BJ (cell line): ENCODE data around the gene ZNF674. TPM values are rescaled to one million over a fixed set of nuclear protein-coding genes. Genes with fewer than 3 reads are reported as not detected.
"Not testable (repeated sequence)": the region's sequence is repeated elsewhere in the genome, so short reads cannot be mapped to it uniquely, and the experiment has no call there.

ENCODE experiments used
- CTCF ChIA-PET: fragments of 350-600 bp; formaldehyde crosslinking; extraction: SDS; loops from one replicate; lab custom pipeline; 2021; ENCODE audit warnings: antibody characterized with exemption, inconsistent platforms; lab: Yijun Ruan, JAX
- POLR2A ChIA-PET: fragments of 300-600 bp; sonication (Branson Sonifier 250); formaldehyde crosslinking; extraction: SDS; loops from one replicate; lab custom pipeline; 2021; ENCODE audit warnings: antibody characterized with exemption; lab: Charles Lee
- DNase-seq: peaks from one replicate; pipeline ENCODE4 v3.0.0-alpha.2; 2011; ENCODE audit warnings: low read depth
- H3K27me3 ChIP-seq: 2 replicates; pipeline ENCODE4 v1.6.0; 2011; ENCODE audit warnings: low read length; ENCODE audit not compliant: control insufficient read depth, insufficient read depth
- H3K36me3 ChIP-seq: 2 replicates; pipeline ENCODE4 v1.5.1; 2011; ENCODE audit warnings: low read length; ENCODE audit not compliant: control insufficient read depth, insufficient read depth
- H3K4me3 ChIP-seq: 2 replicates; pipeline ENCODE4 v1.5.1; 2011; ENCODE audit warnings: low read depth, mild to moderate bottlenecking, control low read depth, low read length
- CTCF ChIP-seq: IDR thresholded peaks from 2 replicates; pipeline ENCODE4 v1.5.1; 2011; ENCODE audit warnings: low read depth, mild to moderate bottlenecking, control low read depth, inconsistent platforms, low read length, moderate library complexity; ENCODE audit not compliant: insufficient read depth
- polyA plus RNA-seq: library from polyadenylated mRNA; depleted of rRNA; stranded (reverse); fragments of >200 nt; gene quantifications from 2 replicates; pipeline ENCODE4 v1.2.3, GENCODE V29; 2011

Gene ZNF674
- polyA plus RNA-seq, 1 experiment, result 7.0 TPM

GRCh38 chrX:46554942-46555341 lies 9.7 kb upstream of the ZNF674 start:
- CTCF ChIA-PET, result interaction anchor here (0.6 to 1.7 kb wide), 5 partner anchors 73 to 302 kb away, joined by 3 to 5 read pairs (median 4); no protein-coding TSS in a partner anchor
- POLR2A ChIA-PET, result no interaction called here
- TF ChIP-seq CTCF, result peak; percentile 18; the same call in 1 of the 2 replicates
- no peak for DNase-seq
- Histone ChIP-seq H3K27me3 (no peaks in the 10 kb centered on the region), H3K4me3 (no peak overlapping the region), H3K36me3 (no peaks in the 10 kb centered on the region)

- Histone ChIP-seq H3K36me3 (no peaks in the 10 kb centered on the region), H3K27me3 (no peaks in the 10 kb centered on the region), H3K4me3 (no peak overlapping the region)
- TF ChIP-seq CTCF, result no peak
- no peak for DNase-seq
- ChIA-PET CTCF (interaction anchor here (1.1 to 1.7 kb wide), 2 partner anchors 133 to 242 kb away, joined by 3 read pairs; no protein-coding TSS in a partner anchor), POLR2A (no interaction called here)
Observed at GRCh38 chrX:46553935-46554334, 8.7 kb upstream of the ZNF674 start.

GRCh38 chrX:46551494-46552128 lies 6.4 kb upstream of the ZNF674 start:
- ChIA-PET POLR2A (no interaction called here), CTCF (interaction anchor here (1.3 kb wide), 1 partner anchor 97 kb away, joined by 4 read pairs; no protein-coding TSS in a partner anchor)
- Histone ChIP-seq H3K36me3 (no peaks in the 10 kb centered on the region), H3K27me3 (no peaks in the 10 kb centered on the region), H3K4me3 (no peak overlapping the region)
- TF ChIP-seq CTCF, result no peak
- DNase-seq, result no peak

- ChIA-PET POLR2A (no interaction called here), CTCF (no interaction called here)
- no peak for DNase-seq
- no peaks in the 10 kb centered on the region for H3K36me3 ChIP-seq
- no peak overlapping the region for H3K4me3 ChIP-seq
- no peak for TF ChIP-seq CTCF
- no peaks in the 10 kb centered on the region for H3K27me3 ChIP-seq
Observed at GRCh38 chrX:46549914-46550313, 4.7 kb upstream of the ZNF674 start.

- TF ChIP-seq CTCF, result no peak
- H3K4me3 ChIP-seq, result no peak overlapping the region
- POLR2A ChIA-PET, result no interaction called here
- H3K36me3 ChIP-seq, result 0 out of 2 replicates have a peak, but pooled peaks cover 1% of the 10 kb centered on the region
- no peaks in the 10 kb centered on the region for H3K27me3 ChIP-seq
- peak; percentile 44 for DNase-seq
- CTCF ChIA-PET, result no interaction called here
Observed at GRCh38 chrX:46547857-46548256, 2.6 kb upstream of the ZNF674 start.

GRCh38 chrX:46544527-46544926 lies 694 bp downstream of the ZNF674 start:
- DNase-seq, H3K27me3 ChIP-seq, CTCF ChIA-PET, POLR2A ChIA-PET, H3K36me3 ChIP-seq: not testable (repeated sequence)
- H3K4me3 ChIP-seq, result peak overlapping the region; percentile 77
